Measurements from ENCODE around the gene CCDC92B.
"Not testable (repeated sequence)": the region's sequence is repeated elsewhere in the genome, so short reads cannot be mapped to it uniquely, and the experiment has no call there.

Gene CCDC92B

GRCh38 chr17:2684549-2684948 is 64.9 kb downstream of the CCDC92B start:
- DNase-seq (ENCODE audit: insufficient read length, low spot score) (no peak), FAIRE-seq (no peak)
- TF ChIP-seq CTCF (IDR thresholded peaks at IDR 0.05; ENCODE audit: insufficient read depth, missing control alignments) = no peak

GRCh38 chr17:2683912-2684311 is 65.5 kb downstream of the CCDC92B start:
- TF ChIP-seq CTCF (IDR thresholded peaks at IDR 0.05; ENCODE audit: insufficient read depth, missing control alignments) = no peak
- FAIRE-seq = no peak
- no peak for DNase-seq (ENCODE audit: insufficient read length, low spot score)

GRCh38 chr17:2682176-2682938 is 67.1 kb downstream of the CCDC92B start:
- TF ChIP-seq CTCF (IDR thresholded peaks at IDR 0.05; ENCODE audit: insufficient read depth, missing control alignments) = no peak
- FAIRE-seq (no peak), DNase-seq (ENCODE audit: insufficient read length, low spot score) (no peak)

- FAIRE-seq = no peak
- TF ChIP-seq CTCF (IDR thresholded peaks at IDR 0.05; ENCODE audit: insufficient read depth, missing control alignments) = no peak
- no peak for DNase-seq (ENCODE audit: insufficient read length, low spot score)
Measured at GRCh38 chr17:2681650-2682049, 67.8 kb downstream of the CCDC92B start.

GRCh38 chr17:2680961-2681360 is 68.5 kb downstream of the CCDC92B start:
- no peak for DNase-seq (ENCODE audit: insufficient read length, low spot score)
- no peak for FAIRE-seq
- TF ChIP-seq CTCF (IDR thresholded peaks at IDR 0.05; ENCODE audit: insufficient read depth, missing control alignments) = no peak

- FAIRE-seq; DNase-seq (ENCODE audit: insufficient read length, low spot score): not testable (repeated sequence)
Measured at GRCh38 chr17:2679247-2679646, 70.2 kb downstream of the CCDC92B start.
